CD4-positive, alpha-beta memory T cell (primary cell): Measurements from ENCODE around the gene DTX1. TPM values are rescaled to one million over a fixed set of nuclear protein-coding genes. Genes with fewer than 3 reads are reported as not detected.
A peak's percentile ranks its signal among the peaks of the same experiment; 100 is the strongest.

Experiments used
- CTCF ChIA-PET: fragments of 350-600 bp; sonication (Branson Sonifier 250); formaldehyde crosslinking; loops from one replicate; lab custom pipeline; 2021; ENCODE audit warnings: inconsistent platforms; ENCODE audit not compliant: partially characterized antibody; lab: Charles Lee
- POLR2A ChIA-PET: fragments of 350-600 bp; sonication (Branson Sonifier 250); formaldehyde crosslinking; loops from one replicate; lab custom pipeline; 2021; ENCODE audit not compliant: partially characterized antibody; lab: Charles Lee
- DNase-seq, 5 donors: peaks; one replicate each; pipeline versions ENCODE4 v3.0.0 to v3.0.0-alpha.2; 2020 to 2022; ENCODE audit warnings: mixed read lengths in 1 of 5
- H3K27ac ChIP-seq: one replicate; pipeline ENCODE4 v1.7.0; 2013; ENCODE audit warnings: low read depth, low read length
- H3K27me3 ChIP-seq: 2 replicates; pipeline ENCODE4 v1.7.0; 2013; ENCODE audit warnings: mild to moderate bottlenecking, low read length, moderate library complexity; ENCODE audit not compliant: insufficient read depth
- H3K36me3 ChIP-seq: 2 replicates; pipeline ENCODE4 v1.7.0; 2013; ENCODE audit warnings: mild to moderate bottlenecking, low read length, moderate library complexity; ENCODE audit not compliant: insufficient read depth
- H3K4me1 ChIP-seq: 2 replicates; pipeline ENCODE4 v1.7.0; 2013; ENCODE audit warnings: mild to moderate bottlenecking, low read length, moderate library complexity; ENCODE audit not compliant: insufficient read depth
- H3K4me3 ChIP-seq, 2 donors: one replicate each; pipeline ENCODE4 v1.7.0; 2013; ENCODE audit warnings: low read length in 2 of 2, mild to moderate bottlenecking in 1 of 2
- H3K9me3 ChIP-seq, 2 donors: one replicate each; pipeline ENCODE4 v1.7.0; 2013; ENCODE audit warnings: low read length in 2 of 2, control low read depth in 1 of 2; ENCODE audit not compliant: control insufficient read depth in 1 of 2
- H3K27ac Mint-ChIP-seq, 7 donors: one replicate each; pipeline ENCODE4 v1.8.0; 2020 to 2021; ENCODE audit warnings: mixed read lengths in 7 of 7, mild to moderate bottlenecking in 6 of 7, inconsistent platforms in 3 of 7, moderate library complexity in 3 of 7
- H3K27me3 Mint-ChIP-seq, 2 donors: one replicate each; pipeline ENCODE4 v1.8.0; 2020 to 2021; ENCODE audit warnings: mixed read lengths in 2 of 2
- H3K36me3 Mint-ChIP-seq, 2 donors: one replicate each; pipeline ENCODE4 v1.8.0; 2020 to 2021; ENCODE audit warnings: mixed read lengths in 2 of 2, inconsistent platforms in 1 of 2, mild to moderate bottlenecking in 1 of 2
- H3K4me1 Mint-ChIP-seq, 4 donors: one replicate each; pipeline ENCODE4 v1.8.0; 2020 to 2021; ENCODE audit warnings: mixed read lengths in 4 of 4, mild to moderate bottlenecking in 1 of 4
- H3K4me3 Mint-ChIP-seq, 8 donors: one replicate each; pipeline ENCODE4 v1.8.0; 2020 to 2021; ENCODE audit warnings: mixed read lengths in 8 of 8, mild to moderate bottlenecking in 7 of 8, moderate library complexity in 6 of 8, inconsistent platforms in 3 of 8
- H3K9me3 Mint-ChIP-seq, 8 donors: one replicate each; pipeline ENCODE4 v1.8.0; 2020 to 2021; ENCODE audit warnings: mixed read lengths in 8 of 8, mild to moderate bottlenecking in 5 of 8, inconsistent platforms in 3 of 8, moderate library complexity in 1 of 8
- intact Hi-C: fragments of 100-400 bp; cut with micrococcal nuclease; formaldehyde crosslinking; loops from one replicate; pipeline ENCODE4 v1.15.1; 2023
- polyA plus RNA-seq, 2 donors: library from polyadenylated mRNA; unstranded; fragments of 300-500 nt; fragmentation: Illumina TruSeq; gene quantifications; one replicate each; pipeline ENCODE4 v1.2.3, GENCODE V29; 2021
- total RNA-seq, 2 experiments: library from RNA; stranded (reverse); gene quantifications; one replicate each; pipeline ENCODE4 v1.2.3, GENCODE V29; 2021

The DTX1 gene
- total and polyA plus RNA-seq, 4 experiments from 2014 or later = 0.30 to 7.5 (median 5.5) TPM

- Mint-ChIP-seq H3K36me3 (peaks cover 4 to 8% of the 10 kb centered on the region in 2 donors), H3K27me3 (no peaks in the 10 kb centered on the region), H3K4me3 (peak overlapping the region; percentile 63 to 84 (median 73)), H3K27ac (peak overlapping the region; percentile 93 to 96 (median 95)), H3K4me1 (peaks cover 73 to 96% (median 84%) of the 10 kb centered on the region in 4 donors), H3K9me3 (peaks cover 0 to 1% (median 0%) of the 10 kb centered on the region in 8 donors)
- Histone ChIP-seq H3K27ac (peak overlapping the region; percentile 54), H3K4me1 (peaks cover 81% of the 10 kb centered on the region), H3K4me3 (peak overlapping the region in 1 of 2 donors; percentile 44), H3K36me3 (no peaks in the 10 kb centered on the region), H3K27me3 (no peaks in the 10 kb centered on the region), H3K9me3 (no peaks in the 10 kb centered on the region)
- ChIA-PET CTCF (interaction anchor here (0.7 to 3.0 kb wide), 8 partner anchors 10 to 188 kb away, joined by 3 to 15 read pairs (median 3); no protein-coding TSS in a partner anchor), POLR2A (interaction anchor here (0.7 to 1.7 kb wide), 6 partner anchors 8 to 181 kb away, joined by 3 to 5 read pairs (median 4); partner anchors contain the start of gene DTX1)
- DNase-seq = peak; percentile 40 to 55 (median 43)
- intact Hi-C loops = loop anchor here (2.0 kb wide), 1 partner anchor 32 kb away; the partner anchor contains the start of gene DTX1
Measured at GRCh38 chr12:113088971-113089756, 32.6 kb downstream of the DTX1 start.

DNA sequence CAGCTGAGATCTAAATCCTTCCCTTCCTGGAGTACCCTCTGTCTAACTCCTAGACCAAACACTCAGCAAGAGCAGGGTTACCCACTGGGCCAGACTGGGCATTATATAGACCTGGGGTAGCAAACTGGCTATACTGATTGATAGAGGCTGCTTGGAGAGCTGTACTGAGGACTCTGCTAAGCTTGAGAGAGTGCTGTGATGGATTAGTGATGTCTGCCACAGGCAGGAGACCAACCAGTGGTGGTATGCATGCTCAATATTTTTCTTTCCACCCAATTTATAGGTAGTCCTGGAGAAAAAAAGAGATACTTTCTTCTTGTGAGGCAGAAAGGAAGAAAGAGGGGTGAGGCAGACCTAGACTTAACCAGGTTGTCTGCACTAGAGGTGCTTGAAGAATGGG lies 33.3 kb downstream of the DTX1 start:
- no peaks in the 10 kb centered on the region for H3K36me3 ChIP-seq
- no peaks in the 10 kb centered on the region for H3K27me3 Mint-ChIP-seq
- peak overlapping the region; percentile 54 for H3K27ac ChIP-seq
- H3K36me3 Mint-ChIP-seq = peaks cover 4 to 5% of the 10 kb centered on the region in 2 donors
- intact Hi-C loops = loop anchor here (2.0 to 10.0 kb wide), 2 partner anchors 33 to 95 kb away; partner anchors contain the start of gene DTX1
- H3K4me3 Mint-ChIP-seq = peak overlapping the region in 7 of 8 donors; percentile 63 to 84 (median 74)
- peaks cover 70 to 90% (median 81%) of the 10 kb centered on the region in 4 donors for H3K4me1 Mint-ChIP-seq
- H3K27ac Mint-ChIP-seq = peak overlapping the region; percentile 93 to 96 (median 95)
- peaks cover 81% of the 10 kb centered on the region for H3K4me1 ChIP-seq
- POLR2A ChIA-PET = interaction anchor here (0.7 to 1.7 kb wide), 7 partner anchors 8 to 181 kb away, joined by 3 to 5 read pairs (median 4); partner anchors contain the start of gene DTX1
- CTCF ChIA-PET = interaction anchor here (0.7 to 3.0 kb wide), 7 partner anchors 9 to 189 kb away, joined by 3 to 15 read pairs (median 4); partner anchors contain the start of gene DTX1
- DNase-seq = no peak
- H3K9me3 Mint-ChIP-seq = peaks cover 0 to 1% (median 0%) of the 10 kb centered on the region in 8 donors
- peak overlapping the region in 1 of 2 donors; percentile 44 for H3K4me3 ChIP-seq
- H3K27me3 ChIP-seq = no peaks in the 10 kb centered on the region
- H3K9me3 ChIP-seq = no peaks in the 10 kb centered on the region

DNA sequence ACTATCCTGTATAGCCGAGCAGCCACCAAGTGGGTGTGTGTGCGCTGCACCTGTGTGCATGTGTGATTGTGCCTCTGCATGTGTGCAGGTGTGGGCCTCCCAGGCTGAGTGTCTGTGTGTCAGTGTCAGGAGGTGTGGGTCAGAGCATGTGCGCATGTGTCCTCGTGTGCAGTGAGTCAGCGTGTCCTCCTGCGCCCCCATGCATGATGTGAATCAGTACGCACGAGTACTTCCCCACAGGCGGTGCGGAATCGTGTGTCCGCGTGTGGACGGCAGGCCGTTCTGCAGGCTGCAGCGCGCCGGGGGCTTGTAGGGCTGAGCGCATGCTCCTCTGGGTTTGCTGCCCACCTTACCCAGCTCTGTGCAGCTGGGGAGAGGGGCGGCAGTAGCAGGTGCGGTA lies 34.2 kb downstream of the DTX1 start:
- H3K4me1 Mint-ChIP-seq = peaks cover 67 to 88% (median 79%) of the 10 kb centered on the region in 4 donors
- no peak overlapping the region for H3K27ac ChIP-seq
- H3K9me3 ChIP-seq = no peaks in the 10 kb centered on the region
- ChIA-PET CTCF (interaction anchor here (0.9 to 3.0 kb wide), 3 partner anchors 8 to 42 kb away, joined by 4 to 15 read pairs (median 4); partner anchors contain the start of gene DTX1), POLR2A (interaction anchor here (1.1 to 1.7 kb wide), 3 partner anchors 9 to 29 kb away, joined by 4 to 5 read pairs (median 4); no protein-coding TSS in a partner anchor)
- H3K4me1 ChIP-seq = peaks cover 73% of the 10 kb centered on the region
- intact Hi-C loops = loop anchor here (10.0 kb wide), 1 partner anchor 96 kb away; no protein-coding TSS in a partner anchor
- DNase-seq = no peak
- peaks cover 4 to 5% of the 10 kb centered on the region in 2 donors for H3K36me3 Mint-ChIP-seq
- no peak overlapping the region for H3K4me3 ChIP-seq
- peak overlapping the region in 6 of 7 donors; percentile 6 to 93 (median 70) for H3K27ac Mint-ChIP-seq
- H3K9me3 Mint-ChIP-seq = peaks cover 0 to 1% (median 0%) of the 10 kb centered on the region in 8 donors
- H3K27me3 ChIP-seq = no peaks in the 10 kb centered on the region
- H3K36me3 ChIP-seq = no peaks in the 10 kb centered on the region
- no peaks in the 10 kb centered on the region for H3K27me3 Mint-ChIP-seq
- peak overlapping the region in 6 of 8 donors; percentile 21 to 80 (median 56) for H3K4me3 Mint-ChIP-seq

DNA sequence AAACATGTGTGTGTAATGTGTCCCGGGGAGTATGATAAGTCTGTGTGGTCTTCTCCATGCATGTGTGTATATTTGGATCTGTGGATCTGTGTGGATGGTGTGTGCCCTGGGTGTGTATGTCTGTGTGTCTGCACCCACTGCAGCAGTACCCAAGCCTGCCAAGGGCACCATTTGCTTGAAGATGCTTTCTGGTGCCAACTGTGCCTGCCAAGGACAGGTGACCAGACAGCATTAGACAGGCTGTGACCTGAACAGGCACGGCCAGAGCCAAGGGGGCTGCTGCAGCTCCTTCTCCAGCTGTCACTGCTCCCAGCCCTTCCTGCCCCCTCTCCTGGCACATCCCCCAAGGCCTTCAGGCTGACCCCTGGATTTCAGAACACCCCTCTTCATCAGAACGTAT lies 35.0 kb downstream of the DTX1 start:
- H3K36me3 Mint-ChIP-seq = peaks cover 4 to 5% of the 10 kb centered on the region in 2 donors
- no peaks in the 10 kb centered on the region for H3K27me3 ChIP-seq
- no peaks in the 10 kb centered on the region for H3K36me3 ChIP-seq
- ChIA-PET POLR2A (interaction anchor here (0.6 kb wide), 1 partner anchor 185 kb away, joined by 3 read pairs; the partner anchor contains the start of gene OAS1), CTCF (interaction anchor here (1.3 to 2.0 kb wide), 3 partner anchors 43 to 98 kb away, joined by 4 to 9 read pairs (median 5); no protein-coding TSS in a partner anchor)
- peak overlapping the region; percentile 4 for H3K27ac ChIP-seq
- H3K4me1 ChIP-seq = peaks cover 66% of the 10 kb centered on the region
- no peaks in the 10 kb centered on the region for H3K27me3 Mint-ChIP-seq
- H3K9me3 ChIP-seq = no peaks in the 10 kb centered on the region
- DNase-seq = no peak
- H3K9me3 Mint-ChIP-seq = peaks cover 0 to 1% (median 0%) of the 10 kb centered on the region in 8 donors
- H3K27ac Mint-ChIP-seq = peak overlapping the region in 6 of 7 donors; percentile 61 to 90 (median 82)
- H3K4me3 Mint-ChIP-seq = peak overlapping the region in 7 of 8 donors; percentile 45 to 80 (median 65)
- H3K4me3 ChIP-seq = no peak overlapping the region
- intact Hi-C loops = loop anchor here (10.0 kb wide), 1 partner anchor 97 kb away; no protein-coding TSS in a partner anchor
- peaks cover 61 to 81% (median 72%) of the 10 kb centered on the region in 4 donors for H3K4me1 Mint-ChIP-seq

DNA sequence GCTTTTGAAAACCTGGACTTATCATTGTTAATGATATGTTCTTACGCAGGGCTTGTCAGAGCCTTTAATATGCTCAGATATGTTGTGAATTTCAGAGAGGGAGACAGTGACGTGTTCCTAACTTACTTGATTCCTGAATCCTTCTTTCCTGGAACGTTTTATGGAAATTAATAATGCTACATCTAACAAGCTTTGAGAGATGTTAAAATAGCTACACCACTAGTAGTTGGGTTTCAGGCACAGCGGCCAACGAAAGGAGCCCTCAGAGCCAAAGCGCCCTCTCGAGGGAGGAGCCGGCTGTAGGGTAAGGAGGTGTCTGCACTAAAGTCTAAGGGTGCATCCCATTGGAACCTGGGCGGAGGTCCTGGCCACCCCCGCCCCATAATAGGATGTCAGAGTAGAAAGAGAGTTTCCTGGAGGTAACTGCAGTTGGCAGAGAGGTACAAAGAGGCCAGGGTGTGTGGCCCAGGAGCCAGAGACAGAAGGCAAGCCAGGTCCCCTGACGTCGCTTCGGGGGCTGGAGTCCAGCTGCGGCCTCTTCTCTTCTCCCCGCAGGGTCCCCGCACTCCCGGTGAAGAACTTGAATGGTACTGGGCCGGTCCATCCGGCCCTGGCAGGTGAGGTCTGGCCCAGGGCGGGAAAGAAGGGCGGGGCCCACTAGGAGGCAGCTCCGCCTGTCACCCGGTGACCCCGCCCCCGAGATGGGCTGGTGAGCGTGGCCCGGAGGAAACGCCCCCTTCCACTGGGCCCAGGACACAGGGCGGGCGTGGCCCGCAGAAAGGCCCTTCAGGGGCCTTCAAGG lies 36.3 kb downstream of the DTX1 start:
- Histone ChIP-seq H3K4me1 (peaks cover 53% of the 10 kb centered on the region), H3K36me3 (no peaks in the 10 kb centered on the region), H3K4me3 (no peak overlapping the region), H3K27me3 (no peaks in the 10 kb centered on the region), H3K27ac (no peak overlapping the region), H3K9me3 (no peaks in the 10 kb centered on the region)
- ChIA-PET POLR2A (no interaction called here), CTCF (interaction anchor here (0.7 to 2.0 kb wide), 3 partner anchors 34 to 100 kb away, joined by 3 to 9 read pairs (median 5); no protein-coding TSS in a partner anchor)
- Mint-ChIP-seq H3K27ac (peak overlapping the region in 5 of 7 donors; percentile 23 to 89 (median 78)), H3K27me3 (no peaks in the 10 kb centered on the region), H3K4me3 (peak overlapping the region in 4 of 8 donors; percentile 18 to 57 (median 49)), H3K9me3 (peaks cover 0 to 1% (median 0%) of the 10 kb centered on the region in 8 donors), H3K36me3 (peaks cover 4 to 8% of the 10 kb centered on the region in 2 donors), H3K4me1 (peaks cover 53 to 73% (median 60%) of the 10 kb centered on the region in 4 donors)
- intact Hi-C loops = loop anchor here (10.0 kb wide), 1 partner anchor 98 kb away; no protein-coding TSS in a partner anchor
- no peak for DNase-seq

- ChIA-PET CTCF (interaction anchor here (1.3 kb wide), 1 partner anchor 44 kb away, joined by 3 read pairs; no protein-coding TSS in a partner anchor), POLR2A (no interaction called here)
- Histone ChIP-seq H3K27ac (no peak overlapping the region), H3K9me3 (no peaks in the 10 kb centered on the region), H3K4me1 (peaks cover 53% of the 10 kb centered on the region), H3K27me3 (no peaks in the 10 kb centered on the region), H3K4me3 (no peak overlapping the region), H3K36me3 (no peaks in the 10 kb centered on the region)
- Mint-ChIP-seq H3K9me3 (peaks cover 0 to 1% (median 0%) of the 10 kb centered on the region in 8 donors), H3K27me3 (no peaks in the 10 kb centered on the region), H3K27ac (peak overlapping the region in 2 of 7 donors; percentile 59 to 66), H3K4me1 (peaks cover 50 to 73% (median 57%) of the 10 kb centered on the region in 4 donors), H3K36me3 (peaks cover 4 to 8% of the 10 kb centered on the region in 2 donors), H3K4me3 (no peak overlapping the region)
- intact Hi-C loops = loop anchor here (10.0 kb wide), 1 partner anchor 99 kb away; no protein-coding TSS in a partner anchor
- no peak for DNase-seq
Measured at GRCh38 chr12:113093409-113094101, 37.0 kb downstream of the DTX1 start.
